HG03045 (cell line): ENCODE measurements around the gene DMBX1.

Experiments
- ATAC-seq: cut with Tn5 transposase; IDR thresholded peaks from one replicate; pipeline ENCODE4 v1.9.1; 2021; ENCODE audit warnings: mild to moderate bottlenecking, moderate library complexity; ENCODE audit not compliant: unreplicated experiment

The DMBX1 gene

GRCh38 chr1:46458846-46459245 is 30.8 kb upstream of the DMBX1 start:
- no peak for ATAC-seq

- no peak for ATAC-seq
These were observed 30.3 kb upstream of the DMBX1 start for GRCh38 chr1:46459315-46459714.

DNA sequence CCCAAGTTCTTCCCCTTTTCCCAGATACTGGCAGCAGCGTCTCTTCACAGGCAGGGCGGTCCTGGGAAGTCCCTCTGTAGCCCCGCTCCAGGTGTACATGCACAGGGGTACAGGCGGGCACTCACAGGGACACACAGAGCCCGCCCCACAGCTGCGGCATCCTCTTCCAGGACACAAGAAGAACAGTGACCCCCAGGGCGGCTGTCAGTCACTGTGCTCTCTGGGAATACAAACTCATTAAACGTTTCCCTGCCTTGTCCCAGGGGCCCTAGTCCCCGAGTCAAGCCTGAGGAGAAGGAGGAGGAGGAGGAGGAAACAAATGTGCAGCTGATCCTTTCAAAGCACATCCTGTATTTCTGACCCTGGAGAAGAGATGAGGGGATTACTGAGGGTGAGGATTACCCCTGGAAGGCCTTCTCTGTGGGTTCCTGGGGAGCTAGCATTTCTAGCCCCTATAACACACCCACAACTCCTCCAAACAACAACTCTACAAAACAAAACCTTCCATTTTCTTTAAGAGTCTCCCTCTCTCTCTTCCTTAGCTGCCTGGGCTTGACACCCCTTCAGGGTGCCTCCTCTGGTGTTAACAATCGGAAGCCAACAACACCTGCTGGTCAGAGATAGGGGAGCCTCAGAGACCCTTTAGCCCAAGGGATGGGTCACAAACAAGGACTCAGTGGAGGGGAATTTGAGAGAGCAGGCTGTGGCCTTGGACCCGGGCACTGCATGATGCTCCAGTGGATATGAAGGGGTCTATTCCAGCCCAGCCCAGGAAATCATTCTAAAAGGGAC is 28.4 kb upstream of the DMBX1 start:
- ATAC-seq: no peak

- ATAC-seq: no peak
These were observed 27.7 kb upstream of the DMBX1 start for GRCh38 chr1:46461809-46462448.

- no peak for ATAC-seq
These were observed 25.6 kb upstream of the DMBX1 start for GRCh38 chr1:46464013-46464548.

- no peak for ATAC-seq
These were observed 24.7 kb upstream of the DMBX1 start for GRCh38 chr1:46464915-46465314.

DNA sequence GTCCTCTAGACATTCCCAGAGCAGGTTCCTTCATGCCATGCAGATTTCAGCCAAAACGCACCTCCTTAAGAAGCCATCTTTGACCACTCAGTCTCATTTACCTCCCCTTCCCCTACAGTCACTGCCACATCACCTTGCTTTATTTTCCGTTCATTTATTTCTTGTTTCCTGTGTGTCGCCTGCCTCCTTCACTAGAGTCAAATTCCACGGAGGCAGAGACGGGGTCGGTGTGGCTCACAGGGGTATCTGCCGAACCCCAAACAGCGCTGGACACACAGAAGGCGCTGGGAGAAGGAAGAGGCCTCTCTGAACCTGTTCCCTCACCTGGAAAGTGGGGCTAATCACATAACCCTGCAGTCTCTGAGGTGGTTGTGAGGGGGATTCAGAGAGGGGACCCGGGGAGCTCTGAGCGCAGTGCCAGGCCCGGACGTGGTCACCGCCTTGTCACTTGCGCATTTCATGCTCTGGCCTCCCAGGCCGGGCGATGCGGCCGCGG is 23.6 kb upstream of the DMBX1 start:
- ATAC-seq: no peak

- no peak for ATAC-seq
These were observed 23.0 kb upstream of the DMBX1 start for GRCh38 chr1:46466477-46467182.

GRCh38 chr1:46467183-46467504 is 22.5 kb upstream of the DMBX1 start:
- no peak for ATAC-seq

DNA sequence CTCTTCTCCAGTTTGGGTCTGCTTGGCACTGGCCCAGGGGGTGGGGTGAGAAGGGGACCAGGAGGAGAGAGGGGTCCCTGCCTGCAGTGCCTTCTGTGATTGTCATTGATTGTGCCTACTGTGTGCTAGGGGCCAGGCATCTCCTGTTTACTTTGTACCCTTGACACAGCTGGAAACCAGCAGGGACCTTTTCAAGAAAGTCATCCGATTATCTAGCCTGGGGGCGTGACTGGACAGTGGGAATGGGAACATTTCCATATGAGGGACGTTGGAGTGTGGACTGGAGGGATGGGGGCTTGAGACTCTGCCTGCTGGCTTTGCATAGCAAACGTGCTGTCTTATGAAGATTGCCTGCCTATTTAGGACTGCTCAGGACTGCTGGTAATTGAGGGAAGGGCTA is 19.8 kb upstream of the DMBX1 start:
- no peak for ATAC-seq

DNA sequence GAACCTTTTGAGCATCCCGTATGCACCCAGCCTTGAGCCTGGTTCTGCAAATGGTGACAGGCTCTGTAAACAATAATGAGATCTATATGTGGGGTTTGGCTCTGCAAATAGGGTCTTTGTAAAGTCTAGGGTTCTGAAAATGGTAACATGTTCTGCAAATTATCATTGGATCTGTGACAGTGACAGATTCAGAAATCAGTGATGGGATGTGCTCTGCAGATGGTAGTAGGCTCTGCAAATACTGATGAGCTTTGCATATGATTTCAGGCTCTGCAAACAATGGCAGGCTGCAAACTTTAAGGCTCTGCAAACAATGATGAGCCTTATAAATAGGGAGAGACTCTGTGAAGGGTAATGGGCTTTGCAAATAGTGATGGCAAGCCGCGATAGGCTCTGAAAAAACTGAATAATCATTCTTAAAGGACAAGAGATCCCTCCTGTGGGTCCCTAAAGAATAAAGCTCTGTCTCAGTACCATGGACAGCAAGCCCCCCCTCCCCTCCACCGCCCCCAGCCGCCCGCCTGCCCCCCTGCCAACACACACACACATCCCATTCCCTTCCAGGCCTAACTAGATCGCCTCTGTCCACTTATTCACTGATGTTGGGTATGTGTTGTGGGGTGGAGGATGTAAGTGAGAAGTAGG is 17.7 kb upstream of the DMBX1 start:
- no peak for ATAC-seq

GRCh38 chr1:46472498-46473181 is 17.0 kb upstream of the DMBX1 start:
- no peak for ATAC-seq

DNA sequence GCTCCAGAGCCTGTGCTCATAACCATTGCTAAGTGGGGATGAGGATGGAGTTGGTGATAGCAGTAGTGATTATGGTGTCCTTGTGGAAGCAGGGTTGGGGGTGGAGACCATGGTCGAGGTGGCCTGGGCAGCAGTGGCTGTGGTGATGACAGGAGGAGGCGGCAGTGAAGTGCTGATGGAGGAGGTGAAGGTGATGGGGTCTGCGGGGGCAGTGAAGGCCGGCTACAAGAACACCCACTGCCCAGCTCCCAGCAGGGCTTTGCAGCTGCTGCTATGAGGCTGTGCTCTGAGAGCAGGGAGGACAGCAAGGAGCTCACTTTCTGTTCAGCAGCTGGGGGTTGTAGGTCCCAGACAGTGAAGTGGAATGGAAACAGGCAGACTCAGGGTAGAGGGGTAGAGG is 15.6 kb upstream of the DMBX1 start:
- no peak for ATAC-seq

GRCh38 chr1:46474570-46474969 is 15.1 kb upstream of the DMBX1 start:
- no peak for ATAC-seq

DNA sequence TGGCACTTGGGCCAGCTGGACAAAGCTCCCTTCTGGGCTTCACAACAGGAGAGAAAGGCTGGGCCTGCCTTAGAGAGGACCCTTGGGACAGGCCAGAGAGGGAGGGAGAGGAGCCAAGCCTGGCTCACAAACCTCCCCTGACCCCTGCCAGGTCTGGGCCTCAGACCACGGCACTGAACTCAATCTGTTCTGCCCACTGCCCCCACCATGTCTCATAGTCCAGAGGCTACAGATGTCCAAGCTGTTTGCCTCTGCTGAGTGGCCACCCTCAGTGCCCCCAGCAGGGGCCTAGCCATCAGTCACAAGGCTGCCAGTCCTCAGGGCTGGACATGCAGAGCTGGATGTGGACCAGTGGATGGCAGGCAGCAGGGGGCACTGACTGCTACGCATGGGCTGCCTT is 13.0 kb upstream of the DMBX1 start:
- no peak for ATAC-seq

GRCh38 chr1:46477153-46477929 is 12.3 kb upstream of the DMBX1 start:
- peak; percentile 55 for ATAC-seq

DNA sequence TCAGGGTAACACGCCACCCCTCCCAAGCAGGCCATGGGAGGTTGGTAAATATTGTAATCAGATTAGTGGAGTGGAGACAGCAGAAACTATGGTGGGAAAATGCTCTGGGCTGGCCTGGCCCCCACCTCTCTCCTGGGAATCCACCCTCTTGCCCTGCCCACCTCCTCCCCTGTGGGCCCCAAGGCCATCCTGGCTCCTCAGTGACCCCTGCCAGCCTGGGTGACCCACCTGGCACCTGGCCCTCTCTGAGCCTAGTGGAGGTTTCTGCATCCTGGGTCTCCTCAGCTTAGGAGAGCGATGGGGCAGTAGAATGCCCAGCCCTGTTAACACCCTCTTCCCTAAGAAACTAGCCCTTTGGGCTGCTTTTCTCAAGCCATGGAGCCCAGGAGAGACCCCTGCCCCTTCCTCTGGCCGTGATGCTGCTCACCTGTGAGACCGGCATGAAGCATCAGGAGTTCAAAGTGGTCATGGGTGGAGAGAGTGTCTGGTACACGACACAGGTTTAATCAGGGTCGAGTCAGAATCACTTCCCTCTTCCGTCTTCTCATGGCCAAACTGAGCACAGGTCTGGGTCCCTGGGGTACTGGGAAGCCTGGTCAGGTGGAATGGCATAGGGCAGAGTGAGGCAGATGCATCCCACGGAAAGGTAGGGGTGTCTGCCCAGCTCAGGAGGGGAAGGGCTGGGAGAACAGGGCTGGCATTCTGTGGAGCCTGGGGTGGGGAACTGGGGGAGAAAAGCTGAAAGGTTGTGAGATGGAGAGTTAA is 10.7 kb upstream of the DMBX1 start:
- ATAC-seq: no peak

DNA sequence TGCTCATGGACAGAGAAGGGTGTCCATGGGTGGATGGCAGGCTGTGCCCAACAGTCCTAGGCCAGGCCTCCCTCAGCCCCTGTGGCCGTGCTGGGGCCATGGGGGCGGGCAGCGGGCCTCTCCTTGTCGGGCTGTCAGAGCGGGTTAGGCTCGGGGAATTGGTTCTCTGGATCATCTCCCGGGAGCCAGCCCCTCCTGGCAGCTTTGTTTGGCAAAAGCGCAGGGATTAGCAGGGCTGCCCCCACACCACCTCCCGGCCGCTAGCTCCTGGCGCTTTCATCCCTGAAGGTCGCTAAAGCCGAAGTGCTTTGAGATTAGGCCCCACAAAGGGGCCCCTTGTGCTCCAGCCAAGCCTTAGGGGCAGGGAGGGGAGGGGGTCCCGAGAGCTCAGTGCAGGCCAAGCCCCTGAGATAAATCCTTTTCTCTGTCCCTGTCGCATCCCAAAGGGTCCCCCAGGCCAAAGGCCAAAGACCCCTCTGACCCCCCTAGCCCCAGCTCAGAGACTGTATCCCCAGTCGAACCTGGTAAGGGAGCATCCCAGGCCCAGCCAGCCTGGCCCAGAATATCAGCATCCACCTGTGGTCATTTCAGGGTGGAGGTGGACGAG is 9.8 kb upstream of the DMBX1 start:
- ATAC-seq: no peak
